ENCODE results near the gene PLEKHA7. TPM values are rescaled to one million over a fixed set of nuclear protein-coding genes. Genes with fewer than 3 reads are reported as not detected.

PLEKHA7 gene
- total and polyA plus RNA-seq, 2 of the 8 experiments (the other 6 are each of a cell fraction or from before 2014, with no cell fraction given) = 11.4 to 25.6 TPM

- no peak overlapping the region for H3K27ac ChIP-seq (ENCODE audit: low read depth, low read length)
- TF ChIP-seq HDAC6 (IDR thresholded peaks at IDR 0.05; ENCODE audit: low read depth, low read length) (no peak), E2F6 (IDR thresholded peaks at IDR 0.05) (no peak), BRCA1 (IDR thresholded peaks at IDR 0.05; ENCODE audit: low read depth, low read length) (no peak), ATF3 (IDR thresholded peaks at IDR 0.05; ENCODE audit: insufficient read depth, low read depth, low read length) (no peak), TEAD4 (IDR thresholded peaks at IDR 0.05; ENCODE audit: low read depth, low read length) (no peak), GABPA (IDR thresholded peaks at IDR 0.05; ENCODE audit: borderline replicate concordance, insufficient read depth, low read length) (no peak), ASH2L (IDR thresholded peaks at IDR 0.05; ENCODE audit: low read length) (no peak), USF2 (IDR thresholded peaks at IDR 0.05; ENCODE audit: low read length) (no peak), FOSL1 (IDR thresholded peaks at IDR 0.05; ENCODE audit: insufficient read depth, low read depth, low read length) (no peak), SRF (IDR thresholded peaks at IDR 0.05; ENCODE audit: low read depth, low read length) (no peak), CTBP2 (IDR thresholded peaks at IDR 0.05; ENCODE audit: borderline replicate concordance, insufficient read depth, insufficient read length, low read length) (no peak), SP2 (IDR thresholded peaks at IDR 0.05; ENCODE audit: low read length) (no peak)
Observed at GRCh38 chr11:16942911-16943310, 71.3 kb downstream of the PLEKHA7 start.

More at GRCh38 chr11:16942911-16943310, 71.3 kb downstream of the PLEKHA7 start:
- Histone ChIP-seq H4K20me1 (replicated peaks in 1 of 2; ENCODE audit: control insufficient read depth in 1 of 2, insufficient read depth in 2 of 2, low read length in 2 of 2) (peaks cover 0 to 3% of the 10 kb centered on the region in 2 experiments), H3K23ac (ENCODE audit: insufficient read length) (no peak overlapping the region), H3K4ac (replicated peaks; ENCODE audit: insufficient read length, low read depth, low read length) (no peak overlapping the region), H3K14ac (ENCODE audit: insufficient read length) (no peak overlapping the region), H4K8ac (ENCODE audit: extremely low read depth, insufficient read depth, low read length) (no peak overlapping the region), H3K9ac (replicated peaks in 1 of 4; ENCODE audit: extremely low read depth in 1 of 4, low read depth in 3 of 4, low read length in 3 of 4) (no peak overlapping the region), H4K91ac (replicated peaks; ENCODE audit: insufficient read length, low read length) (no peak overlapping the region), H3K4me2 (ENCODE audit: insufficient read depth in 1 of 2, low read depth in 2 of 2, low read length in 2 of 2) (no peak overlapping the region), H3K23me2 (ENCODE audit: low read depth, low read length) (no peaks in the 10 kb centered on the region), H3K79me2 (ENCODE audit: control insufficient read depth in 1 of 2, insufficient read depth in 2 of 2, low read length in 2 of 2) (no peaks in the 10 kb centered on the region; a peak in 1 of 4 replicates), H2BK5ac (ENCODE audit: low read depth, low read length) (no peak overlapping the region), H3K9me3 (ENCODE audit: insufficient read depth in 2 of 2, low read depth in 1 of 2, low read length in 1 of 2) (no peaks in the 10 kb centered on the region), H3K4me3 (ENCODE audit: extremely low read depth in 1 of 4, insufficient read depth in 2 of 4, low read depth in 3 of 4, low read length in 4 of 4) (no peak overlapping the region), H4K5ac (ENCODE audit: insufficient read length, low read depth, low read length) (no peak overlapping the region), H2BK120ac (replicated peaks; ENCODE audit: low read depth, low read length) (no peak overlapping the region), H3K56ac (replicated peaks; ENCODE audit: insufficient read length, low read depth, low read length) (no peak overlapping the region), H3K79me1 (ENCODE audit: low read depth, low read length) (no peaks in the 10 kb centered on the region; the same call in 1 of the 2 replicates), H3K36me3 (ENCODE audit: control insufficient read depth in 2 of 4, insufficient read depth in 4 of 4, low read length in 3 of 4) (no peaks in the 10 kb centered on the region), H2BK12ac (ENCODE audit: low read depth, low read length) (0 out of 2 replicates have a peak overlapping the region, but pooled peaks have one; percentile 39), H3K4me1 (replicated peaks in 1 of 4; ENCODE audit: control insufficient read depth in 3 of 4, insufficient read depth in 4 of 4, low read length in 3 of 4) (peaks cover 0 to 6% (median 4%) of the 10 kb centered on the region in 4 experiments; a peak in 4 of 7 replicates), H2BK20ac (ENCODE audit: low read length) (no peak overlapping the region), H3K27me3 (replicated peaks in 1 of 4; ENCODE audit: control insufficient read depth in 3 of 4, extremely low read depth in 1 of 4, insufficient read depth in 3 of 4, low read length in 3 of 4) (no peaks in the 10 kb centered on the region), H2AFZ (ENCODE audit: low read length) (no peak overlapping the region), H2AK5ac (ENCODE audit: low read depth, low read length) (no peak overlapping the region), H3K18ac (ENCODE audit: extremely low read depth, low read length) (no peak overlapping the region), H2BK15ac (ENCODE audit: low read length) (no peak overlapping the region)
- DNase-seq (ENCODE audit: low read depth in 1 of 2, low spot score in 2 of 2) (no peak), FAIRE-seq (no peak)
- WGBS, 2 experiments (ENCODE audit: extremely low coverage in 1 of 2, insufficient coverage in 1 of 2, insufficient read length in 1 of 2, insufficient replicate concordance in 2 of 2, low coverage in 1 of 2, low lambda C conversion rate in 2 of 2, missing lambda C conversion rate in 1 of 2) = 91% methylated on average over 3 of the region's 3 CpGs; no CpG with 5 or more reads in 1 of the 2 experiments
- ChIA-PET CTCF (ENCODE audit: partially characterized antibody) (interaction anchor here (0.7 to 3.0 kb wide), 7 partner anchors 12 to 154 kb away, joined by 3 to 18 read pairs (median 4); no protein-coding TSS in a partner anchor), POLR2A (ENCODE audit: partially characterized antibody) (interaction anchor here (1.3 kb wide), 1 partner anchor 72 kb away, joined by 3 read pairs; the partner anchor contains the start of gene PLEKHA7)
